Astrocyte (in vitro differentiated cells and primary cell): ENCODE measurements around the gene RIMBP2.

Experiments
- EZH2 ChIP-seq: IDR thresholded peaks from 2 replicates; pipeline ENCODE4 v1.6.1; 2012; ENCODE audit warnings: mild to moderate bottlenecking, low read length, inconsistent platforms; ENCODE audit not compliant: insufficient read depth
- TF ChIP-seq, protein P1 (sequence below): IDR thresholded peaks from 2 replicates; pipeline ENCODE4 v1.5.1; 2011; ENCODE audit warnings: low read depth, mild to moderate bottlenecking, inconsistent platforms, low read length, moderate library complexity; ENCODE audit not compliant: insufficient read depth

DNA sequence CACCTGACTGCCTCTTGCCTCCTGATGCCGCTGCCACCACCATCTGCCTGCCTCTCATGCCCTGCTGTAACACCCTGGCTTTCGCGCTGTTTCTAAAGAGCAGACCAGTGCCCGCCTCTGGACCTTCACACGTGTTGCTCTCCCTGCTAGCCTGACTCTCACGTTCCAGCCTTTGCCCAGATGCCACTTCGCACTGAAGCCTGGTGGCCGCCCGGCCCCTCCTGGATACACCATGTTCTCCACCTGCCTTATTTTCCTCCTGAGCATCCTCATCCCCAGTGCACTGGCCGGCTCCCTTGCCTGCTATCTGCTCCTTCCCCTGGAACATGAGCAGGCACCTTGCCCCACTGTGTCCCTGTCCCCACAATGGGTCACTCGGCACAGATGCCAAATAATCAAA lies 231.9 kb downstream of the RIMBP2 start:
- TF ChIP-seq, protein P1, sequence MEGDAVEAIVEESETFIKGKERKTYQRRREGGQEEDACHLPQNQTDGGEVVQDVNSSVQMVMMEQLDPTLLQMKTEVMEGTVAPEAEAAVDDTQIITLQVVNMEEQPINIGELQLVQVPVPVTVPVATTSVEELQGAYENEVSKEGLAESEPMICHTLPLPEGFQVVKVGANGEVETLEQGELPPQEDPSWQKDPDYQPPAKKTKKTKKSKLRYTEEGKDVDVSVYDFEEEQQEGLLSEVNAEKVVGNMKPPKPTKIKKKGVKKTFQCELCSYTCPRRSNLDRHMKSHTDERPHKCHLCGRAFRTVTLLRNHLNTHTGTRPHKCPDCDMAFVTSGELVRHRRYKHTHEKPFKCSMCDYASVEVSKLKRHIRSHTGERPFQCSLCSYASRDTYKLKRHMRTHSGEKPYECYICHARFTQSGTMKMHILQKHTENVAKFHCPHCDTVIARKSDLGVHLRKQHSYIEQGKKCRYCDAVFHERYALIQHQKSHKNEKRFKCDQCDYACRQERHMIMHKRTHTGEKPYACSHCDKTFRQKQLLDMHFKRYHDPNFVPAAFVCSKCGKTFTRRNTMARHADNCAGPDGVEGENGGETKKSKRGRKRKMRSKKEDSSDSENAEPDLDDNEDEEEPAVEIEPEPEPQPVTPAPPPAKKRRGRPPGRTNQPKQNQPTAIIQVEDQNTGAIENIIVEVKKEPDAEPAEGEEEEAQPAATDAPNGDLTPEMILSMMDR: no peak
- no peak for TF ChIP-seq EZH2
